ENCODE data around the gene BCAR1.
"Not testable (repeated sequence)": the region's sequence is repeated elsewhere in the genome, so short reads cannot be mapped to it uniquely, and the experiment has no call there.

Gene BCAR1

DNA sequence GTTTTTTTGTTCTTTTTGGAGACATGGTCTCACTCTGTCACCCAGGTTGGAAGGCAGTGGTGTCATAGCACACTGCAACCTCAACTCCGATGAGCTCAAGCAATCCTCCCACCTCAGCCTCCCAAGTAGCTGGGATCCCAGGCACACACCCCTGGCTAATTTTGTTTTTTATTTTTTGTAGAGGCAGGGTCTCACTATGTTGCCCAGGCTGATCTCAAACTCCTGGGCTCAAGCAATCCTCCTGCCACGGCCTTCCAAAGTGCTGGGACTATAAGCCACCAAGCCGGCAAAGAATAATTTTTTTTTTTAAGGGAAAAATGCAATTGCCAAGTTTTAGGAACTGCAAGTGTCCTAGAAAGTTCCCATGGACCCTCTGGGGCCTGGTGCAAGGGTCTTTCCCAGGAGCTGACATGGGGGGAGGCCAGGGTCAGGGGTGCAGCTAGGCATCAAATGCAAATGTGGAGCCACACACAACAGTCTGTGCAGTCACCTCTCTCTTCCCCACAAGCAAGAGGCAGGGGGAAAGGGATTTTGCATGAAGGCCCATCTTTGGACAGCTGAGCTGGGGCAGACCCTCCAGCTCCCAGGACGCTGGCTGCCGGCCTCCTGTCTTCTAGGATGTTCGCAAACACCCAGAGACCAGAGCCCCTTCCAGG is 20.1 kb upstream of the BCAR1 start:
- no peak for DNase-seq

DNA sequence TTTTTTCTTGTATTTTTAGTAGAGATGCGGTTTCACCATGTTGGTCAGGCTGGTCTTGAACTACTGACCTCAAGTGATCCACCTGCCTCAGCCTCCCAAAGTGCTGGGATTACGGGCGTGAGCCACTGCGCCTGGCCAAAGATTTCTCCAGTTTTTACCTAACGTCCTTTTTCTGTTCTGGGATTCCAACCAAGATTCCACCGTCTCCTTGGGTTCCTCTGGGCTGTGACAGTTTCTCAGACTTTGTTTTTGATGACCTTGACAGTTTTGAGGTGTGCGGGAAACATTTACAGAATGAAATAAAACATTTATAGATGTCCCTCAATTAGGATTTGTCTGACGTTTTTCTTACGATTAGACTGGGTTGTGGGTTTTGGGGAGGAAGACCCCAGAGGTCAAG is 17.9 kb upstream of the BCAR1 start:
- not testable (repeated sequence) for DNase-seq

DNA sequence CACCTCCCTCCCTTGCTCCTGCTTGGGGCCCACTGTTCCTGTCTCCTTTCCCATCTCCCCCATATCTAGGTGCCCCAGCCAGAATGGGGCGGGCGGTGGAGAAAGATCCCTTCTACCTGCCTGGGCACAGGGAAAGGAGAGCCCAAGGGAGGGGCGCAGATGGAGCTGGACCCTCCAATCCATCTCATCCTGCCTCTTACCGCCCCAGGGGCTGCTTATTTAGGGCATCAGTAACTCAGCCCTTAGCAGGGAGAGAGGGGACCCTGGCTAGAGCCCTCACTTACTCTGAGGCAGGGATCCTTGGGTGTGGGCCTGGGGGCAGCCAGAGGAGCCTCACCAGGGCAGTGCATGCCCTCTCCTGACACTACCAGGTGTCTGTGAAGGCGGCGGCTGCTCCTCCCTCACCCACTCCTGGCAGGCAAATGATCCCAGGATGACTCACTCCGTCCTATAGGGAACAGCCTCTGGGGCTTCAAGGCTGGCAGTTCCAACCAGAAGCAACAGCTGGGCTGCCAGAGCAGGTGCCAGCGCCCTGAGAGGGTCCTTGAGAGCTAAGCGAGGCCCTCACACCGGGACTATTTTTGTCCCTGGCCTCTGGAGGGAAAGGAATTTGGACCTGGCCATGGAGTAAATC is 16.3 kb upstream of the BCAR1 start:
- no peak for DNase-seq

DNA sequence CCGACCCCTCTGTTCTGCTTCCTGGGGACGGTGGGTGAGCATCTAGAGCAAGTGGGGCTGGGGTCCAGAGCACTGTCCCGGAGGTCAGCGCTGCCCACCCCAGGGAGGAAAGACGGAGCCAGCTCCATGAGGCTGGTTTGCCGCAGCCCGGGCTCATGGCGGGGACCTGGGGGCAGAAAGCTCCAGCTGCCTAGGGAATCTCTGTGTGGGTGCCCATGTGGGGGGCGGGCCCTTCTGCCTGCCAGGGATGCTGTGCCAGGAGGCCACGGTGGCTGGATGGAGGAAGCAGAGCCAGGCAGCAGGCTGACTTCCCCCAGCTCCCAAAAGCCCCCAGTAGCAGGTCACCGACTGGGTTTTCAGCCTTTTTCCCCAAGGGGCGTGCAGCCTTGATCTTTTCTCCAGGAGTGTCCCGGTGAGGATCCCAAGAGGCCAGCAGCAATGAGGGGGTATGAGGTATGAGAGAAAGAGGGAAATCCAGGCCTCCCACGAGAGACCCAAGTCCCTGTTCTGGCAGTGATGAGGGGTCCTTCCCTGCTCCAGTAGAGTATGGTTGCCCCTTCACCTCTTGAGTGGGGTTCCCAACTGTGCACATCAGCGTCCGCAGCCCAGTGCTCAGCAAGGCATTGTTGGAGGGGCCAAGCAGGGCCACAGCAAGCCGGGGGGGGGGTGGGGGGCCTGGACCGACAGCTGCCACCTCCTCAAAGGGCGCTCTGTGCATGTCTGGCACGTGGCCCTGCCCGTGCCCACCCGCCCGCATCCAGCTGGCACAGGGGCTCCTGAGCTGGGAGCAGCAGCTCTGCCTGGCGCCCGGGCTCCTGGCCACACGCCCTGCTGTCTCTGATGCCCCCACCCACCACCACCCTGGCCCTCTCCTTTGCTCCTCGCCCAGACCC is 15.6 kb upstream of the BCAR1 start:
- no peak for DNase-seq

DNA sequence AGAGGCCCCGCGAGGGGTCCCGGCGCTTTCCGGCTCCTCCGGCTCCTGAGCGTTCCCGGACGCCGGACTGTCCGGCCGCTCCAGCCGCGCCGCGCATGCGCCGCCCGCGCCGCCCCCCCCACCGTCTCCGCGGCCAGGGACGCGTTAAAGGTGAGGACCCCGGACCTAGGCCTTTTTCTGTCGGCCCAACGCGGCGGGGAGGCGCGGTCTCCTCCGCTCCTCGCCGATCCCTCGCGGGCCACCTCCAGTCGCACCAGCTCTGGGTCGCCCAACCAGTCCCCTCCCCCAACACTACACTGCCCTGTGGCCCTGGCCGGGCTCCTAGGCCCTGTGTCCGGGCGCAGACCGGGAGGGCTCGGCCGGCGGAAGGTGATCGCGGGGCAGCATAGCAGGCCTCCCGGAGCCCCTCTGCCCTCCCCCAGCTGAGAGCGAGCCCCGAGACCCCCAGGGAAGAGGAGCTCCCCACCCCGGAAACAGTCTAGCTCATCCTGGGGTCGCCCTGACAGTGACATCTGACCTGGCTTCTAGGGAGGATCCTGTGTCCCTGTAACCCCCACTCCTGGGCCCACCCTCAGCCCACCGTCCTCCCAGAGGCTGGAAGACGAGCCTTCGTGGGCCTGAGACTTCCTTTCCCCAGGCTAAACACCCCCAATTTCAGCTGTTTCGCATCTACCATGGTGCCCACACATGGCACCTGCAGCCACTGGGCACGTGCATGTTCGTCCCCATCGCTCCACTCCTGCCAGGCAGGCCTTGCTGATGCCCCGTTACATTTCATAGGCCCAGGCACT is 14.7 kb upstream of the BCAR1 start:
- peak; percentile 34 for DNase-seq

DNA sequence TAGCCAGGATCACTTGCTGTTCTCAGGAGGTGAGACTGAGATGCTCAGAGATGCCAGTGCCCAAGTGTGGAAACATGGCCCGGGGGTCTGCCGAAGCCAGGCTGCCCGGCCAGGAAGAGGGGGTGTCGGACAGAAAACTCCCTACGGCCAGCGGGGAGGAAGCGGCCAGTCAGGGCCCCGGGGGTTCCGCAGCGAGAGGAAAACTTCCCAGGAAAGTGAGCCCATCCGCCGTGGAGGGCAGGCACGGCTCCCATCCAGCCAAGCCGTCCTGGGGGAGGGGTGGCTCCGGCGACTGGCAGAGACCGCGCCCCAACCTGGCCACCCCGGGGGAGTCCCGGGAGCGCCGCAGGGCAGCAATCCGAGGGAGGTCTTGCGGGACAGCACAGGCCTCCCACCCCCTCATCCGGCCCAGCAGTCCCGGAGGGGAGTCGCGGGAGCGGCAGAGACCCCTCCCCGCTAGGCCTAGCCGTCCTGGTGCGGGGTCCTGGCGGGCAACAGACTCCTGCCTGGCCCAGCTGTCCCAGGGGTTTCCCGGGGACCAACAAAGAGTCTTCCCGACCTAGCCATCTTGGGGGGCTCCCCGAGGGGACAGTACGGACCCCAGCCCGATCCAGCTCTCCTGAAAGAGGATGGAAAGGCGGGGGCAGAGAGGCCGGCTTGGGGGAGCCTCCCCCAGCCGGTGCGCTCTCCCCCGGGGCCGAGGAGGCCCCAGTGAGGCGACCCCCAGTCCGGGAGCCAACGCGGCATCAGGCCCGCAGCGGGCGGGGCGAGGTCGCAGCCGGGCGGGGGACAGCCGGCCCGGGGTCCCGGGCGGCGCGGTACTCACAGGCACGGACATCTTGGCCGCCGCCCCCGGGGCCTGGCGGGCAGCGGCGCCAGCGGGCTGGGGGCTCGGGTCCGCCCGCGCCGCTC is 13.8 kb upstream of the BCAR1 start:
- no peak for DNase-seq

DNA sequence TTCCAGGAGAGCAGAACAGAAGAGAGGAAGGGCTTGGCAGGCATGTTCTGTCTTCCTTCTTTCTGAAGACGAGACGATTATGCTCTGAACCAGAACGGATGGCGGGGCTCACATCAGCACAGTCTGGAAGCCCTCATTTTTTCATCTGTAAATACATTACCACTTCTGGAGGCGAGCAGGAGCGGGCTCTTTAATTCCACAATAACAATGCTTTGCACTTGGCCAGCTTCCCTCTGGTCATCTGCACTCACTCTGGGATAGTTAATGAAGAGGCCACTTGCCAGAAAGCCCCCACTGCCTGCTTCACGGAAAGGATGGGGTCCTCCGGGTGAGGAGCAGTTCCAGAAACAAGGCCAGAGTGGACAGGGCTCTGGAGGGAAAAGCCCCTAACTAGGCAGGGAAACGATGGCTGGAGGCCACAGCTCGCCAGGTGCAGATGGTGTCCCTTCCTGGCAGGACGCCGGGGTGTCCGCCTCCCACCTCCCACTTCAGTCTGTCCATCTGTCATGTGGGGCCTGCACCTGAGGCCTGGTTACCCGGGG is 13.1 kb upstream of the BCAR1 start:
- DNase-seq, result no peak

DNA sequence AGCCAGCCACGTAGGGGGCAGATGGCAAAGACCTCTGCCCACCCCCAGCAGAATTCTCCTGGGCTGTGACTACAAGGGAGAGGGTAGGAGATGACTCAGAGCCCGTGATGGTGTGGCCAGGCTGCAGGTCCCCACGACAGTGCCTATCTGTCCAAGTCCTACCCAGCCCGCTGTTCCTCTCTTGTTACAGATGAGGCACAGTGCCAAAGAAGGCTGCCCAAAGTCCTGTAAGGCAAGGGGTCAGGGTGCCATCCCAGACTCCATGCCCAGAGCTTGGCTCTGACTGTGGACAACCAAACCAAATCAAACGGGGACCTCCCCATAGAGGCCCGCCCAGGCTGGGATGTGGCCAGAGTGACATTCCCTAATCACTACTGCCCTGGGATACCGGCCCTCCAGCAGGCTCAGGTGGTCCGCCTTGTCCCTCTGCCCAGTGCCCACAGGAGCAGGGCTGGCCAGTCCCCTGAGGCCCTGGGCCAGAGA is 12.6 kb upstream of the BCAR1 start:
- no peak for DNase-seq

DNA sequence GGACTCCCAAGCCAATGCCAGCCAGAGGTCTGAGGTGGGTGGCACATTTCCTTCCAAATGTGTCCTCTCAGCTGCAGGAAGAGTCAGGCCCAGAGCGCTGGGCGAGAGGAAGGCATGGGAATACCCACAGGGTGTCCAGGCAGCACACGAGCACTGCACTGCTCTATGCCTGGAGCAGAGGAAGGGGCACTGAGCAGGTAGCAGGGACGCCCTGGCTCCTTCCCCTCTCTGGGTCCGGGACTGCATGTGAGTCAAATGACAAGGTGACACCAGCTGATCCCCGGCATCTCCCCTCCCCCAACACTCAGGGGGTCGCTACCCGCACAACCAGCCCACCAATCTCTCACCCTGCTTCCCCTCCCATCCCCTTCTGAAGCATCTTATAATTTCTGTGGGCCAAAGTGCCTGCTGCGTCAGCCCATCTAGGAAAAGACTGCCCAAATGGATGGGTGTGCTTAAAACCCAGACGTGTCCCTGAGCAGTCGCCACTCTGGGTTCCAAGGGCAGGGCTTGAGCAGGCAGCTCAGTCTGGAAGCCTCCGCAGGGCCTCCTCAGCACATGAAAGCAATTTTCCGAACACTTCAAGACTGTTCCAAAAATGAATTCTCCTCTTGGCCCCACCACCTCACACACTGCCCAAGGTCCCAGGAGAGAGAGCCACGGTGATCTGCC is 12.0 kb upstream of the BCAR1 start:
- no peak for DNase-seq

DNA sequence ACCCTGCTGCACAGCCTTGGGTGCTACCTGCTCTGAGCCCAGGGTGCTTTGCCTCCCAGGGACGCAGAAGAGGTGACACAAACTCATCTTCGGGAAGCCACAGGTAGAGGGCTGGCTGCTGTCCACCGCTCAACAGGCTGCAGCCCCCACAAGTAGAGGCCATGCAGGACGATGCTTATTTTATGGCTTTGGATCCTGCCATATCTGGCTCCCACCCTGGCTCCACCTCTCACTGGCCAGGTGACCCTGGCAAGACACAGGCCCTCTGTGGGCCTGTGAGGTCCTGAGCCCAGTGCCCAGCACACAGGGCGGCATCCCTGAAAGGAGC is 11.3 kb upstream of the BCAR1 start:
- DNase-seq, result no peak

DNA sequence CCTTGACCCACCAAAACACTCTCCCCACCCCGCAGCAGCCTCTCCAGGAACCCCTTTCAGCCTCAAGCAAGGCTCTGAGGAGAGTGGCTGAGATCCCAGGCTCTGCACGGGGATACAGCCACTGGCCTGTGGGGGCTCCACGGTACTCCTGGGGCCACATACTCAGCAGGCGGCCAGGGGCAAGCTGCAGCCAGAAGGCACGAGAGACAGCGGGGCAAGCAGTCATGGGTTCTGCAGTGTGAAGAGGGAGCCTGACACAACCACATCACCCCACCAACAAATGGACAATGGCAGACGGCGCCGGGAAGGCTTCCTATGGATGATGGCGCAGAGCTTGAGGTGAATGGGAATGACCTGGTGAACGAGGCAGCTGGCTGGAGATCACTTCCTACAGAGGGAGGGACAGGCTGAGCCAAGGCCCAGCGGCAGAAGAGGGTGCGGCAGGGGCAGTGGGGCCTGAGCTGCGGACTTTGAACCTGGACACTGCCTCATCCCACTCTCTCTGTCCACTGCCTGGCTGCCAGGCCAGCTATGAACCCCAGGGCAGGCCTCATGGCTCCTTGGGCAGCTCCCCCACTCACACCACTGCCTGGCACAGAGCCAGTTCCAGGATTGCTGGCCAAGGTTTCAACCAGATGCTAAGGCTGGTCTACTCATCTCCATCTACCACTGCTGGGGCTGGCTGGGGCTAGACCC is 10.8 kb upstream of the BCAR1 start:
- no peak for DNase-seq

DNA sequence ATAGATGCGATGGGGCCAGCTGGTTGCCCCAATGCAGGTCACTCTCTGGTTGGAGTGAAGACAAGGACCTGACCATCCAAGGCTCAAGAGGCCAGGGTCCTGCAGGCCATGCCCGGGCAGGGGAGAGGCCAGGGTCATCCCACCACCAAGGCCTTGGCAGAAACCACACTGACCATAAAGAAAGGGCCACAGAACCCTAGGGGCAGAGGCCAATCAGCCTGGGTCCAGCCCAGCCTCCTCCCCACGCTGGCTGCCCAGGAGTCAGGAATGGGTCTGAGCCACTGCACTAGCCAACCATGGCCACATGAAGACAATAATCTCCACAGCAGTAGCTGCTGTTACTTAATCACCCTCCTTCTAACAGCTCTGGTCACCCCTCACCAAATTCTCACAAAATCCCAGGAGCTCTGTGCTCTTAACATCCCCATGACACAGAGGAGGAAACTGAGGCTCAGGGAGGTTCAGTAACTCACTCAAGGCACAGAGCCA is 10.2 kb upstream of the BCAR1 start:
- DNase-seq, result no peak

DNA sequence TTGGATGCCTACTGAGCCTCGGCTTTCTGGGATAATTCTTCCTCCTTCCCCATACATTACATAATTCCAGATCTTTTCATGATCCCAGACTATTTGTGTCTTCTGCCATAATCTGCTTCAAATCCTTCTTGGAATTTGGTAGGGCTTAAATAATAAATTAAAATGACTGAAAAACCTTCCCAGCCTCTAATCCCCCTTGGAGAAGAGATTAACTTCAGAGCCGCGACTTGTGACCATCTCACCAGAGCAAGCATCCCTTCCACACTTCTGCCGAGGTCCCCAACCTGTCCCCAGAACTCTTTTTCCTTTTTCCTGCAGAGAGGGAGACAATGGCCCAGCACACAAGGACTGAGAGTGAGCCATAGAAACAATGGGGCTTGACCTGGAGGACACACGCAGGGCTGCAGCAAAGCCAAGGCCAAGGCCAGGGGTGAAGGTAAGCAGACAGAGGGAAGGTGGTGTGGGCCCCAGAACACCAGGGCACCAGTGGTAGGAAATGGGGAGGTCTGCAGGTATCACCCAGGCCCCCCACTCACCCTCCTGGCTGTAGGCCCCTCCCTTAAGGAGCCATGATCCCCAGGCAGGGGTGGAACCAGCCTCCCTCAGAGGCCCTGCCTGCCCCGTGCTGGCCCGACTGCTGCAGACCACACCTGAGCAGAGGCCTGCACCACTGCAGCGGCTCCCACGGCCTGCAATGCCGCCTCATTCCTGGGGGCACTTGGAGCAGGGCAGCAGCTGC is 9.6 kb upstream of the BCAR1 start:
- DNase-seq, result no peak

DNA sequence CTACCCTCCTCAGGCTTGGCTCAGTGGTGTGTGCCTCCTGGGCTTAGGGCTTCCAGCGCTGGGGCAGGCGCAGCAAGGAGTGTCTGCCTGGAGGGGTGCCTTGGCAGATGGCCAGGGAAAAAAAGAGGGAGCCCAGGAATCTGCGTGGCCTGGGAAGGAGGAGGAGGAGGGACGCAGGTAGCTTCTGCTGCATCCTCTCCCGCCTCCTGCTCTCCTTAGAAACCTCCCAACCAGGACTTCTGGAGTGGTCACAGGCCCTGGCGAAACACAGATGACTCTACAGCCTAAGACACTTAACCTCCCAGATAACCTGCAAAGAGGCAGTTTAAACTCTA is 7.3 kb upstream of the BCAR1 start:
- DNase-seq, result no peak

DNA sequence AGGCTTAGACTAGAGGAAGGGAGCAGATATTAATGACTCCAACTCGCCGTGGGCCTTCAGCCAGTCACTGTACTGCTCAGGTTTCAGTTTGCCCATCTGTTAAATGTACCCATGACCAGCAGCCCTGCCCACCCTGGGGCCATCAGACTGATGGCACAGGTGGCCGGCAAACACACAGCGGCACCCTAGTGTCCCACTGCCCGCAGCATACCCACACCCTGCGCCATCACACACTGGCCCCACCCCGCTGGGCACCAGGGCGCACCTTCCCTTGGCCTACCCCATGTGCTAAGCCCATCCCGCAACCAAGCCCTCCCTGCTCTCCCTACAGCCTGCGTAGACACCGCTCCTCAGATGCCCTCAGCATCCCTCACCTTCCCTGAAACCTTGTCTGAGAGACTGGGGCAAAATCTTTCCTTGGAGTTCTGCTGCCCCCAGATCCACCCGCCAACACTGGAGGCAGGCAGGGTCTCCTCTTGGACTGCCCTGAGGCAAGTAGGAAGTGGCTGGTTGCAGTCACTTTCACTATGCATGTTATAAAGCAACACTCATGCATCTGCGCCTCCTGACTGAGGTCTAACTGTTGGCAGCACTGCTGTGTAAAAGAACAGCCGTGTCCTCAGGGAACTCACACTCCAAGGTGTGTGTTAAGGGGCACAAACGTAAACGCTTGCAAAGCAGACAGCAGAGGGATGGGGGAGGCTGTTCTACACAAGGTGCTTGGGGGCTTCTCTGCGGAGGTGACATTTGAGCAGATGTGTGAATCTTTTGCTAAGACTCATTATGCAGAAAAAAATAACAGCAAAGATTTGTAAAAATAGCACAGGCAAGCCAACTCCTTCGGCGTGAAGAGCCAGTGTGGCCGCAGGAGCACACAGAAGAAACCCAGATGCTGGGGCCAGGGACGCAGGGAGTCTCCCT is 6.7 kb upstream of the BCAR1 start:
- DNase-seq, result no peak

DNA sequence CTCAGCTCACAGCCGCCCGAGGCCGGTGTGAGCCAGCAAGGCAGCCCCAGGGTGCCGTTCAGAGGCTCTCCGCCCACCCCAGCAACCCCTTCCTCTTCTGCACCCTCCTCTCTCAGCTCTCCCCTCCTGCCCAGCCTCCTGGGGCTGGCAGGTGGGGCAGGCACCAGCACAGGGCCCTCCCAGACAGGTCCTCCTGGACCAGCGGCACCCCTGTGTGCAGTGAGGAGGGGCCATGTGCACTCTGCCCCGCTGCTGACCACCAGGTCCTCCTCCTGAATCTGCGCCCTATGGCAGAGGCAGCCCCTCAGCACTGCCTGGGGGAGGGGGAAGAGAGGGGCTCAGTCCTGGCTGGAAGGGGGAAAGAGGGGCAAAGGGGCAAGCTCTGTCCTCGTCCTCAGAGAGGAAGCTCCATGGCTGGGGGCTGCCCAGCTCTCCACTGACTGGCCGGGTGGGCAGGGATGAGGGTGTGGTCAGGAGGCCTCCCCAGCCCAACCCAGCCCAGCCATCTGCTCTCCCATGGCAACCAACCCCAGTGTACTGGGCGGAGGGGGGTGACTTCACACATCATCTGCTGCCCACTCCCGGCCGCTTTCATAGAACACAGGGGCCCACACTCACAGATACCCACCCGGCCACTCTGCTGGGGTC is 5.4 kb upstream of the BCAR1 start:
- DNase-seq, result peak; percentile 13

DNA sequence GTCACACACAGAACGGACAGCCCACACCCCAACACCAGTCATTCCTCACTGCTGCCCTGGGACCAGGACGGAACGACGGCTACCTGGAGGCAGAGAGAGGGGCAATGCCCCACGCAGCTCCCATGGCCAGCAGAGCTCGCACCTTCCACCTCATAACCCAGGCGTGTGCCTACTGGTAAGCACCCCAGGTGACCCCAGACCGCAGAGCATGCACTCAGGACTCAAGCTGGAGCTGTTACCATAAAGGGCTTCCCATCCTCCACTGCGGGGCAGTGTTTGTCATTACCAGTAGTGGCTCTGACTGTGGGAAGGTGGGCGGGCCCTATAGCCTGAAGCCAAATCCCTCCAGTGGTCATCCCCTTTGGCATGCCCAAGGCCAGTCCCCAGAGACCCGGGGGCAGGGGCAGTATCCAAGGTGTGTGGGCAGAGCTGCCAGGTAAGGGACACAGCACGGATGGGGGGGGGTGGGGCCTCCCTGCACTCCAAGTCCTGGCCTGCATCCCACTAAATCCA is 4.7 kb upstream of the BCAR1 start:
- DNase-seq, result no peak

DNA sequence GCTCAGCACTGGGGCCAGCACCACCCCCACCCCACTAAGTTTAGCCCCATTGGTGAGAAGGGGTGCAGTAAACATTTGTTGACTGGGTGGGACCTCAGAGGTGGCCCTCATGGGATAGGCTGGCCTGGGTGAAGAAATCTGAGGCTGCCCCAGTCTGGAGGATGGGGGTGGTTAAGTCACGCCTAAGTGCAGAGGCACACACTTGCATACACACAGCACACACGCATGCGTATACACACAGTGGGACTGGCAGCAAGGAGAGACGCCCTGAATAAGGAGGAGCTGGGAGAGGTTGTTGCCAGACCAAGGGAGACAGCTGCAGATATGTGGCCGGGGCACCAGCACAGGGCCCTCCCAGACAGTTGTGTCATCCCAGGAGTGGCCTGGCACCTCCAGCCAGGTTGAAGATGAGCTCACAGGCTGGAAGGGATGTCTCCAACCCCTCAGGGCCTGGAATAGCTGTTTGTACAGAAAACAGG is 3.0 kb upstream of the BCAR1 start:
- no peak for DNase-seq

All from NCI-H748 treated with DMSO at 0.1 percent for 48 hours (cell line).